GM12878 (cell line): ENCODE measurements around the gene LPCAT3. TPM values are rescaled to one million over a fixed set of nuclear protein-coding genes. Genes with fewer than 3 reads are reported as not detected.

Experiments used
- BHLHE40 ChIP-seq, 2 experiments: fragments of 450-650 bp in 1 of 2; IDR thresholded peaks; 2 replicates each; pipeline ENCODE4 v1.6.1; 2011 to 2017; ENCODE audit warnings: low read depth in 2 of 2, borderline replicate concordance in 1 of 2, improper control_type of control experiment in 1 of 2, low read length in 1 of 2, mild to moderate bottlenecking in 1 of 2
- CBX5 ChIP-seq: sonication (generic); IDR thresholded peaks from 2 replicates; pipeline ENCODE4 v1.6.1; 2016; ENCODE audit warnings: low read depth, moderate library complexity, mild to moderate bottlenecking, inconsistent platforms
- EGR1 ChIP-seq, 2 experiments: IDR thresholded peaks; 1 replicate in 1 of 2; 2 replicates in 1 of 2; pipeline ENCODE4 v1.6.1; 2011 to 2012; ENCODE audit warnings: low read depth in 2 of 2, low read length in 2 of 2, borderline replicate concordance in 1 of 2, mild to moderate bottlenecking in 1 of 2, moderate library complexity in 1 of 2
- FOXM1 ChIP-seq: IDR thresholded peaks from 2 replicates; pipeline ENCODE4 v1.6.1; 2012; ENCODE audit warnings: low read depth, mild to moderate bottlenecking, inconsistent platforms, low read length, moderate library complexity
- POLR2AphosphoS2 ChIP-seq: IDR thresholded peaks from 2 replicates; pipeline ENCODE4 v1.6.1; 2011; ENCODE audit warnings: low read depth, mild to moderate bottlenecking, low read length, improper control_type of control experiment, moderate library complexity
- PRDM15 ChIP-seq: fragments of 450-650 bp; formaldehyde crosslinking; IDR thresholded peaks from 2 replicates; pipeline ENCODE4 v1.4.0; 2020; ENCODE audit warnings: mild to moderate bottlenecking, moderate library complexity
- RAD21 ChIP-seq: IDR thresholded peaks from 2 replicates; pipeline ENCODE4 v1.6.1; 2011; ENCODE audit warnings: mild to moderate bottlenecking, low read depth, low read length, moderate library complexity; ENCODE audit not compliant: insufficient read depth
- RAD51 ChIP-seq: fragments of 450-650 bp; IDR thresholded peaks from 2 replicates; pipeline ENCODE4 v1.6.1; 2016; ENCODE audit warnings: moderate library complexity, mild to moderate bottlenecking, inconsistent platforms
- RELB ChIP-seq: fragments of 450-650 bp; IDR thresholded peaks from 2 replicates; pipeline ENCODE4 v1.6.1; 2017; ENCODE audit warnings: low read depth, mild to moderate bottlenecking, moderate library complexity
- SMAD1 ChIP-seq: fragments of 450-650 bp; IDR thresholded peaks from 2 replicates; pipeline ENCODE4 v1.6.1; 2018; ENCODE audit warnings: mild to moderate bottlenecking, low read depth; ENCODE audit not compliant: partially characterized antibody
- ZBTB40 ChIP-seq: fragments of 450-650 bp; IDR thresholded peaks from 2 replicates; pipeline ENCODE4 v1.6.1; 2016; ENCODE audit warnings: mild to moderate bottlenecking, moderate library complexity, borderline replicate concordance
- ZNF24 ChIP-seq: fragments of 450-650 bp; IDR thresholded peaks from 2 replicates; pipeline ENCODE4 v1.6.1; 2017; ENCODE audit warnings: antibody characterized with exemption, mild to moderate bottlenecking
- ZNF592 ChIP-seq: fragments of 450-650 bp; IDR thresholded peaks from 2 replicates; pipeline ENCODE4 v1.6.1; 2017; ENCODE audit warnings: mild to moderate bottlenecking, moderate library complexity
- ZSCAN29 ChIP-seq: fragments of 450-650 bp; IDR thresholded peaks from 2 replicates; pipeline ENCODE4 v1.6.1; 2017; ENCODE audit warnings: mild to moderate bottlenecking, moderate library complexity
- polyA plus RNA-seq, 11 experiments: library from polyadenylated mRNA; depleted of rRNA in 4 of 11; unstranded in 6 of 11; stranded (reverse) in 5 of 11; fragments of >200 nt; fragmentation: Nextera tagmentation in 4 of 11; fragmentation: Illumina TruSeq in 1 of 11; extraction: Ambion mirVana in 4 of 11; extraction: Trizol in 1 of 11; gene quantifications; 1 replicate in 1 of 11; 2 replicates in 10 of 11; pipeline versions ENCODE4 v1.2.1 to v1.2.3, GENCODE V29; 2011 to 2016; ENCODE audit warnings: inconsistent platforms in 2 of 11, missing spikeins in 2 of 11, low read depth in 1 of 11
- total RNA-seq, 4 experiments: library from RNA; depleted of rRNA in 3 of 4; stranded (reverse); fragments of >200 nt in 3 of 4; fragmentation: Illumina TruSeq in 1 of 4; extraction: Trizol in 1 of 4; gene quantifications; 2 replicates each; pipeline versions ENCODE4 v1.2.1 to v1.2.3, GENCODE V29; 2013 to 2021

LPCAT3 gene
- total and polyA plus RNA-seq, 10 of the 15 experiments (the other 5 are each of a cell fraction or from before 2014, with no cell fraction given) = 2.6 to 48.3 (median 23.0) TPM

- TF ChIP-seq RELB (peak; percentile 97), RAD51 (0 out of 2 replicates have a peak, but pooled peaks have one; percentile 16), SMAD1 (peak; percentile 14), BHLHE40 (IDR thresholded peaks at IDR 0.05; ENCODE audit: borderline replicate concordance in 1 of 2, low read depth in 2 of 2, low read length in 1 of 2) (peak; percentile 88 to 91), RAD21 (peak; percentile 15; the same call in 1 of the 2 replicates), ZNF24 (peak; percentile 62; the same call in 1 of the 2 replicates), ZNF592 (peak; percentile 42), PRDM15 (CRISPR knock-in tag) (0 out of 2 replicates have a peak, but pooled peaks have one; percentile 18), EGR1 (IDR thresholded peaks at IDR 0.05; ENCODE audit: borderline replicate concordance in 1 of 2, low read depth in 2 of 2, low read length in 2 of 2) (peak in 1 of 2 experiments; percentile 51; a peak in 1 of 3 replicates), ZBTB40 (peak; percentile 64; the same call in 1 of the 2 replicates), FOXM1 (no peak), POLR2AphosphoS2 (peak; percentile 67), ZSCAN29 (no peak), CBX5 (no peak)
Measured at GRCh38 chr12:6959058-6959804, 59.0 kb downstream of the LPCAT3 start (continued).
